ENCODE measurements around the gene RAP1A.

DNA sequence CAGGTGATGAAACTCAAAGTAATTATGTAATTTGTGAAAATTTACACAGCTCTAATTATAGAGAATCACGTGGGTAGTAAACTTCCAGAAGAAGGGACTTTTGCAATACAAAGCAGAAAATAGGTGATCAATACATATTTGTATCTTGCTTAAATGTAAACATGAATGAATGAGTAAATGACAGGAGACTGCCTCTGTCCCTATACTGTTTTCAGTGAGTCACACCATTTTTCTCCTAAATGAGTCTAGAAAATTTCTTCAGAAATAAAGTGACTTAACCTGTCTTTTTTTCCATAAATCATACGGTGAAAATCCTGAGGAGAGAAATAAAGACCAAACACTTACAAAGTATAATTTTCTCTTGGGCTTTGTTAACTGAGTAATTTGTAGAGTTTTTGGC lies 11.9 kb downstream of the RAP1A start:
- TF ChIP-seq, protein P1, sequence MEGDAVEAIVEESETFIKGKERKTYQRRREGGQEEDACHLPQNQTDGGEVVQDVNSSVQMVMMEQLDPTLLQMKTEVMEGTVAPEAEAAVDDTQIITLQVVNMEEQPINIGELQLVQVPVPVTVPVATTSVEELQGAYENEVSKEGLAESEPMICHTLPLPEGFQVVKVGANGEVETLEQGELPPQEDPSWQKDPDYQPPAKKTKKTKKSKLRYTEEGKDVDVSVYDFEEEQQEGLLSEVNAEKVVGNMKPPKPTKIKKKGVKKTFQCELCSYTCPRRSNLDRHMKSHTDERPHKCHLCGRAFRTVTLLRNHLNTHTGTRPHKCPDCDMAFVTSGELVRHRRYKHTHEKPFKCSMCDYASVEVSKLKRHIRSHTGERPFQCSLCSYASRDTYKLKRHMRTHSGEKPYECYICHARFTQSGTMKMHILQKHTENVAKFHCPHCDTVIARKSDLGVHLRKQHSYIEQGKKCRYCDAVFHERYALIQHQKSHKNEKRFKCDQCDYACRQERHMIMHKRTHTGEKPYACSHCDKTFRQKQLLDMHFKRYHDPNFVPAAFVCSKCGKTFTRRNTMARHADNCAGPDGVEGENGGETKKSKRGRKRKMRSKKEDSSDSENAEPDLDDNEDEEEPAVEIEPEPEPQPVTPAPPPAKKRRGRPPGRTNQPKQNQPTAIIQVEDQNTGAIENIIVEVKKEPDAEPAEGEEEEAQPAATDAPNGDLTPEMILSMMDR (IDR thresholded peaks at IDR 0.05): no peak
- no peak for TF ChIP-seq POLR2AphosphoS5 (IDR thresholded peaks at IDR 0.05)

Data from prostate gland (tissue), 2 donors.